A673 (cell line): ENCODE results near the gene MYOF. TPM values are rescaled to one million over a fixed set of nuclear protein-coding genes. Genes with fewer than 3 reads are reported as not detected.
A peak's percentile ranks its signal among the peaks of the same experiment; 100 is the strongest.

Source experiments
- BruUV-seq: library from RNA; stranded (reverse); fragments of 400-500 nt; replicated peaks from 2 replicates; lab custom pipeline; 2021; lab: Mats Ljungman, UMichigan
- CTCF ChIA-PET: fragments of 300-600 bp; sonication (Branson Sonifier 250); formaldehyde crosslinking; loops from one replicate; lab custom pipeline; 2022; ENCODE audit warnings: antibody characterized with exemption; lab: Charles Lee
- POLR2A ChIA-PET: fragments of 300-600 bp; sonication (Branson Sonifier 250); formaldehyde crosslinking; loops from one replicate; lab custom pipeline; 2022; ENCODE audit warnings: antibody characterized with exemption; ENCODE audit not compliant: low non-redundant PET; lab: Charles Lee
- DNase-seq: peaks from one replicate; pipeline ENCODE4 v3.0.0-alpha.2; 2015; ENCODE audit warnings: low spot score
- H3K27ac ChIP-seq: fragments of 200-600 bp; sonication (generic); 2 replicates; pipeline ENCODE4 v1.5.1; 2016; ENCODE audit warnings: mixed run types, low read depth, mild to moderate bottlenecking, mixed read lengths, antibody characterized with exemption, low read length; ENCODE audit not compliant: poor library complexity, severe bottlenecking
- H3K27me3 ChIP-seq: fragments of 200-600 bp; sonication (generic); replicated peaks from 2 replicates; pipeline ENCODE4 v1.6.1; 2017; ENCODE audit warnings: mixed run types, low read depth, mild to moderate bottlenecking, mixed read lengths, antibody characterized with exemption, low read length; ENCODE audit not compliant: insufficient read depth, poor library complexity
- H3K36me3 ChIP-seq: fragments of 200-600 bp; sonication (generic); 2 replicates; pipeline ENCODE4 v1.6.1; 2016; ENCODE audit warnings: mixed run types, mild to moderate bottlenecking, mixed read lengths, antibody characterized with exemption, low read length; ENCODE audit not compliant: insufficient read depth, poor library complexity, severe bottlenecking
- H3K4me1 ChIP-seq: fragments of 200-600 bp; sonication (generic); 2 replicates; pipeline ENCODE4 v1.6.1; 2017; ENCODE audit warnings: mixed run types, mild to moderate bottlenecking, mixed read lengths, antibody characterized with exemption, low read length; ENCODE audit not compliant: insufficient read depth, poor library complexity, severe bottlenecking
- H3K4me3 ChIP-seq: fragments of 200-600 bp; sonication (generic); 2 replicates; pipeline ENCODE4 v1.5.1; 2016; ENCODE audit warnings: low read depth, mixed run types, mild to moderate bottlenecking, mixed read lengths, low read length; ENCODE audit not compliant: poor library complexity, severe bottlenecking
- H3K9me3 ChIP-seq: fragments of 200-600 bp; sonication (generic); 2 replicates; pipeline ENCODE4 v1.6.1; 2016; ENCODE audit warnings: mixed run types, low read depth, mild to moderate bottlenecking, mixed read lengths, antibody characterized with exemption, low read length; ENCODE audit not compliant: poor library complexity, severe bottlenecking
- CTCF ChIP-seq: fragments of 300-800, 200-600 bp; sonication (generic); conservative IDR thresholded peaks from 2 replicates; pipeline ENCODE4 v1.5.1; 2017; ENCODE audit warnings: low read depth, mild to moderate bottlenecking, antibody characterized with exemption, low read length, moderate library complexity, mixed read lengths
- EZH2 ChIP-seq: fragments of 200-600 bp; sonication (generic); IDR thresholded peaks from 2 replicates; pipeline ENCODE4 v1.6.1; 2017; ENCODE audit warnings: borderline replicate concordance, low read depth, mild to moderate bottlenecking, mixed read lengths, antibody characterized with exemption, low read length; ENCODE audit not compliant: poor library complexity, severe bottlenecking
- intact Hi-C: fragments of 100-400 bp; cut with micrococcal nuclease; formaldehyde crosslinking; loops from one replicate; pipeline ENCODE4 v1.10.0; 2022; ENCODE audit not compliant: unreplicated experiment
- total RNA-seq: library from RNA; stranded (reverse); gene quantifications from 2 replicates; pipeline ENCODE4 v1.2.3, GENCODE V29; 2021

The MYOF gene
- total RNA-seq, 1 experiment from 2014 or later = 24.2 TPM

- Histone ChIP-seq H3K4me3 (no peak overlapping the region), H3K36me3 (no peaks in the 10 kb centered on the region), H3K9me3 (no peaks in the 10 kb centered on the region), H3K27me3 (no peaks in the 10 kb centered on the region), H3K27ac (no peak overlapping the region), H3K4me1 (no peaks in the 10 kb centered on the region)
- CTCF ChIA-PET = no interaction called here
- no peak for DNase-seq
- no TSS peak for BruUV-seq
- POLR2A ChIA-PET = no interaction called here
- intact Hi-C loops = no loop called here
- TF ChIP-seq CTCF (no peak), EZH2 (no peak)
Observed at GRCh38 chr10:93333278-93333978, 148.7 kb downstream of the MYOF start.

- H3K27me3 ChIP-seq = no peaks in the 10 kb centered on the region
- H3K27ac ChIP-seq = no peak overlapping the region
- H3K4me3 ChIP-seq = no peak overlapping the region
- no peak for TF ChIP-seq CTCF
- CTCF ChIA-PET = no interaction called here
- H3K4me1 ChIP-seq = no peaks in the 10 kb centered on the region
- POLR2A ChIA-PET = no interaction called here
- no peak for DNase-seq
- intact Hi-C loops = no loop called here
- H3K9me3 ChIP-seq = no peaks in the 10 kb centered on the region
- no TSS peak for BruUV-seq
- no peaks in the 10 kb centered on the region for H3K36me3 ChIP-seq
Observed at GRCh38 chr10:93330824-93331223, 151.3 kb downstream of the MYOF start.

- Histone ChIP-seq H3K4me1 (peaks cover 8% of the 10 kb centered on the region), H3K27ac (no peak overlapping the region), H3K9me3 (no peaks in the 10 kb centered on the region), H3K27me3 (no peaks in the 10 kb centered on the region), H3K36me3 (no peaks in the 10 kb centered on the region), H3K4me3 (no peak overlapping the region)
- DNase-seq = peak; percentile 38
- intact Hi-C loops = no loop called here
- POLR2A ChIA-PET = interaction anchor here (0.5 kb wide), 1 partner anchor 22 kb away, joined by 9 read pairs; no protein-coding TSS in a partner anchor
- BruUV-seq = no TSS peak
- CTCF ChIA-PET = no interaction called here
- TF ChIP-seq CTCF (no peak), EZH2 (no peak)
Observed at GRCh38 chr10:93319896-93320295, 162.2 kb downstream of the MYOF start.
